Measurements from ENCODE around the gene SNX21. TPM values are rescaled to one million over a fixed set of nuclear protein-coding genes. Genes with fewer than 3 reads are reported as not detected.
A peak's percentile ranks its signal among the peaks of the same experiment; 100 is the strongest.

Gene SNX21
- total and polyA plus RNA-seq, 4 donors = 14.9 to 117 (median 47.0) TPM

GRCh38 chr20:45850926-45851325, 17.3 kb downstream of the SNX21 start:
- H3K27ac ChIP-seq (ENCODE audit: low read depth in 1 of 2, low read length in 2 of 2) = peak overlapping the region in 1 of 2 donors; percentile 45
- no peaks in the 10 kb centered on the region for H3K9me3 ChIP-seq (ENCODE audit: control insufficient read depth, low read length)
- ATAC-seq (ENCODE audit: low FRiP score) (no peak), DNase-seq (no peak)
- no peak overlapping the region for H3K4me3 ChIP-seq (ENCODE audit: low read length in 2 of 2)
- peaks cover 0 to 6% of the 10 kb centered on the region in 2 donors for H3K36me3 ChIP-seq (ENCODE audit: control insufficient read depth in 1 of 2, insufficient read depth in 2 of 2, low read length in 1 of 2)
- intact Hi-C loops (cut with DNase I) = no loop called here
- 36 to 97% methylated on average over 1 of the region's 1 CpG for whole genome bisulfite sequencing, 2 donors
- no peaks in the 10 kb centered on the region for H3K27me3 ChIP-seq (ENCODE audit: control insufficient read depth in 1 of 2, insufficient read depth in 2 of 2, low read length in 1 of 2)
- H3K4me1 ChIP-seq (ENCODE audit: control insufficient read depth in 1 of 2, insufficient read depth in 2 of 2, low read length in 2 of 2) = peaks cover 0 to 3% of the 10 kb centered on the region in 2 donors

- ATAC-seq (ENCODE audit: low FRiP score) (no peak), DNase-seq (no peak)
- peaks cover 0 to 6% of the 10 kb centered on the region in 2 donors for H3K36me3 ChIP-seq (ENCODE audit: control insufficient read depth in 1 of 2, insufficient read depth in 2 of 2, low read length in 1 of 2)
- intact Hi-C loops (cut with DNase I) = no loop called here
- H3K9me3 ChIP-seq (ENCODE audit: control insufficient read depth, low read length) = no peaks in the 10 kb centered on the region
- no peaks in the 10 kb centered on the region for H3K27me3 ChIP-seq (ENCODE audit: control insufficient read depth in 1 of 2, insufficient read depth in 2 of 2, low read length in 1 of 2)
- no peak overlapping the region for H3K4me3 ChIP-seq (ENCODE audit: low read length in 2 of 2)
- H3K27ac ChIP-seq (ENCODE audit: low read depth in 1 of 2, low read length in 2 of 2) = no peak overlapping the region
- peaks cover 0 to 3% of the 10 kb centered on the region in 2 donors for H3K4me1 ChIP-seq (ENCODE audit: control insufficient read depth in 1 of 2, insufficient read depth in 2 of 2, low read length in 2 of 2)
Measured at GRCh38 chr20:45851501-45851900, 17.9 kb downstream of the SNX21 start.

GRCh38 chr20:45852326-45852725, 18.7 kb downstream of the SNX21 start:
- Histone ChIP-seq H3K27ac (ENCODE audit: low read depth in 1 of 2, low read length in 2 of 2) (no peak overlapping the region), H3K4me1 (ENCODE audit: control insufficient read depth in 1 of 2, insufficient read depth in 2 of 2, low read length in 2 of 2) (peaks cover 0 to 3% of the 10 kb centered on the region in 2 donors), H3K27me3 (ENCODE audit: control insufficient read depth in 1 of 2, insufficient read depth in 2 of 2, low read length in 1 of 2) (no peaks in the 10 kb centered on the region), H3K9me3 (ENCODE audit: control insufficient read depth, low read length) (no peaks in the 10 kb centered on the region), H3K36me3 (ENCODE audit: control insufficient read depth in 1 of 2, insufficient read depth in 2 of 2, low read length in 1 of 2) (peaks cover 0 to 4% of the 10 kb centered on the region in 2 donors), H3K4me3 (ENCODE audit: low read length in 2 of 2) (no peak overlapping the region)
- DNase-seq (no peak), ATAC-seq (ENCODE audit: low FRiP score) (no peak)
- 95 to 98% methylated on average over 6 of the region's 6 CpGs for WGBS, 2 donors
- intact Hi-C loops (cut with DNase I) = no loop called here

- H3K4me1 ChIP-seq (ENCODE audit: control insufficient read depth in 1 of 2, insufficient read depth in 2 of 2, low read length in 2 of 2) = peaks cover 0 to 3% of the 10 kb centered on the region in 2 donors
- WGBS, 2 donors = 52 to 84% methylated on average over 2 of the region's 2 CpGs
- no peak overlapping the region for H3K27ac ChIP-seq (ENCODE audit: low read depth in 1 of 2, low read length in 2 of 2)
- H3K4me3 ChIP-seq (ENCODE audit: low read length in 2 of 2) = no peak overlapping the region
- no peaks in the 10 kb centered on the region for H3K9me3 ChIP-seq (ENCODE audit: control insufficient read depth, low read length)
- DNase-seq = no peak
- ATAC-seq (ENCODE audit: low FRiP score) = no peak
- intact Hi-C loops (cut with DNase I) = no loop called here
- H3K27me3 ChIP-seq (ENCODE audit: control insufficient read depth in 1 of 2, insufficient read depth in 2 of 2, low read length in 1 of 2) = no peaks in the 10 kb centered on the region
- peaks cover 0 to 4% of the 10 kb centered on the region in 2 donors for H3K36me3 ChIP-seq (ENCODE audit: control insufficient read depth in 1 of 2, insufficient read depth in 2 of 2, low read length in 1 of 2)
Measured at GRCh38 chr20:45853484-45853883, 19.9 kb downstream of the SNX21 start.

GRCh38 chr20:45857114-45857881, 23.7 kb downstream of the SNX21 start, which contains the start of the genes ACOT8 and ZSWIM3:
Gene ACOT8 (minus strand): TSS chr20:45857392. CDS start chr20:45857315, 77 bp downstream.
Gene ZSWIM3 (plus strand): TSS chr20:45857614. CDS start chr20:45857826, 212 bp downstream.
- H3K27me3 ChIP-seq (ENCODE audit: control insufficient read depth in 1 of 2, insufficient read depth in 2 of 2, low read length in 1 of 2) = no peaks in the 10 kb centered on the region
- DNase-seq (peak; percentile 90 to 96), ATAC-seq (ENCODE audit: low FRiP score) (peak; percentile 97)
- H3K4me3 ChIP-seq (ENCODE audit: low read length in 2 of 2) = peak within 1 kb of the TSS; percentile 77 to 91
- no peaks in the 10 kb centered on the region for H3K36me3 ChIP-seq (ENCODE audit: control insufficient read depth in 1 of 2, insufficient read depth in 2 of 2, low read length in 1 of 2)
- no peaks in the 10 kb centered on the region for H3K9me3 ChIP-seq (ENCODE audit: control insufficient read depth, low read length)
- intact Hi-C loops (cut with DNase I) = loop anchor here in 1 of 2 donors (2.0 kb wide), 1 partner anchor 22 kb away; no protein-coding TSS in a partner anchor
- 0 to 1% methylated on average over 34 to 36 of the region's 36 CpGs for WGBS, 2 donors
- H3K27ac ChIP-seq (ENCODE audit: low read depth in 1 of 2, low read length in 2 of 2) = peak within 1 kb of the TSS in 1 of 2 donors; percentile 39
- peaks cover 0 to 3% of the 10 kb centered on the region in 2 donors for H3K4me1 ChIP-seq (ENCODE audit: control insufficient read depth in 1 of 2, insufficient read depth in 2 of 2, low read length in 2 of 2)

GRCh38 chr20:45857882-45858216, 24.2 kb downstream of the SNX21 start:
- Histone ChIP-seq H3K36me3 (ENCODE audit: control insufficient read depth in 1 of 2, insufficient read depth in 2 of 2, low read length in 1 of 2) (no peaks in the 10 kb centered on the region), H3K27me3 (ENCODE audit: control insufficient read depth in 1 of 2, insufficient read depth in 2 of 2, low read length in 1 of 2) (no peaks in the 10 kb centered on the region), H3K4me1 (ENCODE audit: control insufficient read depth in 1 of 2, insufficient read depth in 2 of 2, low read length in 2 of 2) (peaks cover 0 to 3% of the 10 kb centered on the region in 2 donors), H3K27ac (ENCODE audit: low read depth in 1 of 2, low read length in 2 of 2) (peak overlapping the region in 1 of 2 donors; percentile 39), H3K4me3 (ENCODE audit: low read length in 2 of 2) (peak overlapping the region; percentile 36 to 55), H3K9me3 (ENCODE audit: control insufficient read depth, low read length) (no peaks in the 10 kb centered on the region)
- ATAC-seq (ENCODE audit: low FRiP score) = no peak
- intact Hi-C loops (cut with DNase I) = loop anchor here in 1 of 2 donors (2.0 kb wide), 1 partner anchor 23 kb away; no protein-coding TSS in a partner anchor
- DNase-seq = no peak
- WGBS, 2 donors = 8 to 12% methylated on average over 13 of the region's 13 CpGs

GRCh38 chr20:45859916-45860315, 26.3 kb downstream of the SNX21 start:
- ATAC-seq (ENCODE audit: low FRiP score) (no peak), DNase-seq (no peak)
- no peaks in the 10 kb centered on the region for H3K27me3 ChIP-seq (ENCODE audit: control insufficient read depth in 1 of 2, insufficient read depth in 2 of 2, low read length in 1 of 2)
- no peaks in the 10 kb centered on the region for H3K36me3 ChIP-seq (ENCODE audit: control insufficient read depth in 1 of 2, insufficient read depth in 2 of 2, low read length in 1 of 2)
- 84 to 86% methylated on average over 5 of the region's 5 CpGs for WGBS, 2 donors
- H3K4me3 ChIP-seq (ENCODE audit: low read length in 2 of 2) = no peak overlapping the region
- intact Hi-C loops (cut with DNase I) = no loop called here
- no peaks in the 10 kb centered on the region for H3K9me3 ChIP-seq (ENCODE audit: control insufficient read depth, low read length)
- H3K4me1 ChIP-seq (ENCODE audit: control insufficient read depth in 1 of 2, insufficient read depth in 2 of 2, low read length in 2 of 2) = peaks cover 0 to 2% of the 10 kb centered on the region in 2 donors
- H3K27ac ChIP-seq (ENCODE audit: low read depth in 1 of 2, low read length in 2 of 2) = no peak overlapping the region

- DNase-seq = no peak
- Histone ChIP-seq H3K4me3 (ENCODE audit: low read length in 2 of 2) (no peak overlapping the region), H3K36me3 (ENCODE audit: control insufficient read depth in 1 of 2, insufficient read depth in 2 of 2, low read length in 1 of 2) (no peaks in the 10 kb centered on the region), H3K27ac (ENCODE audit: low read depth in 1 of 2, low read length in 2 of 2) (no peak overlapping the region), H3K27me3 (ENCODE audit: control insufficient read depth in 1 of 2, insufficient read depth in 2 of 2, low read length in 1 of 2) (no peaks in the 10 kb centered on the region), H3K9me3 (ENCODE audit: control insufficient read depth, low read length) (no peaks in the 10 kb centered on the region), H3K4me1 (ENCODE audit: control insufficient read depth in 1 of 2, insufficient read depth in 2 of 2, low read length in 2 of 2) (no peaks in the 10 kb centered on the region)
- ATAC-seq (ENCODE audit: low FRiP score) = no peak
- 47 to 64% methylated on average over 7 of the region's 7 CpGs for WGBS, 2 donors
- intact Hi-C loops (cut with DNase I) = no loop called here
Measured at GRCh38 chr20:45860560-45861220, 27.1 kb downstream of the SNX21 start.

Measured in aorta (tissue), 5 donors.